Measurements from ENCODE around the gene USP24. TPM values are rescaled to one million over a fixed set of nuclear protein-coding genes. Genes with fewer than 3 reads are reported as not detected.

USP24 gene
- total RNA-seq, 1 experiment from 2014 or later = 35.3 TPM

DNA sequence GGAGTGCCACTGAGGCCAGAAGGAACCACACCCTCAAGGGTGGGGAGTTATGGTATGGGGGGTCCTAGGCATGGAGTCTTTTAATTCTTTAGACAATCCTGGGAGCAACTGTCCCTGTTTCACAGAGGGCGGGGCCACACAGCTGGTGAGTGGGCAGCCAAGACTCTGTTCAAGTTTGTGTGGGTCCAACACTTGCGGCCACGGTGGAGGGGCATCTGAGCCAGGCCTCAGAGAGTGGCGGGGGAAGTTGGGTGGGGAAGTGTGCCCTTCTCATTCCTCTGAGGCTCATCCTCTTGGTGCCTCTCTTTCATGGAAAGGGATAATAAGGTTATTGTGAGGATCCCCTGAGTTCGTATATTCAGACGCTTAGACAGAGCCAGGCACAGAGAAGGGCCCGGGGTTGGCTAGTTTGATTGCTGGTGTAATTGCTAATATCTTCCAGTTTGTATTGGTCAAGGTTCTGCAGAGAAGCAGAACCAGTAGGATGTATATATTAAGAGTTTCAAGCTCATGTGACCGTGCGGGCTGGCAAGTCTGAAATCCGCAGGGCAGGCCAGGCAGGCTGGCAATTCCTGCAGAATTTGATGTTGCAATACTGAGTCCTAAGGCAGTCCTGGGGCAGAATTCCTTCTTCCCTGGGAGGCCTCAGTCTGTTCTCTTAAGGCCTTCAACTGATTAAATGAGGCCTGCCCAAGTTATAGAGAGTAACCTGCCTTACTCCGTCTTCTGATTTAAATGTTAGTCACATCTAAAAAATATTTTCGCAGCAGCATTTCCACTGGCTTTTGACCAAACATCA, 159.9 kb downstream of the USP24 start:
- Histone ChIP-seq H3K79me1 (ENCODE audit: insufficient read depth, low read depth, low read length, poor library complexity, severe bottlenecking) (no peaks in the 10 kb centered on the region), H3K4ac (ENCODE audit: low read depth, low read length) (no peak overlapping the region), H3K4me2 (ENCODE audit: insufficient read depth, insufficient read length, low read length) (no peak overlapping the region), H3K23ac (ENCODE audit: insufficient read length, low read depth, low read length) (no peak overlapping the region), H4K5ac (ENCODE audit: insufficient read length, low read depth, low read length) (no peak overlapping the region), H2AFZ (ENCODE audit: low read length) (no peak overlapping the region), H3T11ph (ENCODE audit: low read length) (no peak overlapping the region), H3K18ac (ENCODE audit: insufficient read length, low read depth, low read length) (no peak overlapping the region), H3K27me3 (ENCODE audit: insufficient read depth, low read length) (no peaks in the 10 kb centered on the region), H3K14ac (ENCODE audit: insufficient read depth, low read length) (no peak overlapping the region), H2BK5ac (ENCODE audit: insufficient read length, low read length) (no peak overlapping the region), H4K8ac (replicated peaks; ENCODE audit: insufficient read length, low read depth, low read length) (no peak overlapping the region), H2BK120ac (ENCODE audit: low read depth, low read length, poor library complexity, severe bottlenecking) (no peak overlapping the region), H3K56ac (ENCODE audit: insufficient read length, low read depth, low read length) (no peak overlapping the region), H4K20me1 (ENCODE audit: control insufficient read depth, insufficient read depth, insufficient read length) (peaks cover 4% of the 10 kb centered on the region), H3K4me1 (ENCODE audit: insufficient read depth, low read length) (no peaks in the 10 kb centered on the region), H2BK12ac (ENCODE audit: insufficient read length, low read depth, low read length) (no peak overlapping the region), H3K9ac (ENCODE audit: extremely low read depth, insufficient read length, low read length) (no peak overlapping the region), H3K23me2 (ENCODE audit: insufficient read length, low read depth, low read length, poor library complexity, severe bottlenecking) (no peaks in the 10 kb centered on the region), H3K79me2 (ENCODE audit: insufficient read depth, low read length) (no peaks in the 10 kb centered on the region), H4K91ac (ENCODE audit: insufficient read length, low read depth, low read length) (no peak overlapping the region), H2AK5ac (ENCODE audit: insufficient read length, low read length) (no peak overlapping the region), H3K9me3 (ENCODE audit: control insufficient read depth, low read depth, low read length) (no peaks in the 10 kb centered on the region), H2BK20ac (ENCODE audit: low read depth, low read length, poor library complexity, severe bottlenecking) (no peak overlapping the region), H3K27ac (ENCODE audit: insufficient read length, low read depth, low read length) (no peak overlapping the region), H2BK15ac (ENCODE audit: low read depth, low read length) (no peak overlapping the region)
- no peaks in the 10 kb centered on the region for H3K27me3 Mint-ChIP-seq (ENCODE audit: low read depth)
- H3K4me1 Mint-ChIP-seq = no peaks in the 10 kb centered on the region
- no peaks in the 10 kb centered on the region for H3K9me3 Mint-ChIP-seq
- H3K36me3 Mint-ChIP-seq (ENCODE audit: insufficient read depth in 1 of 3, low read depth in 3 of 3) = peaks cover 18 to 63% (median 36%) of the 10 kb centered on the region in 3 experiments; a peak in 6 of 7 replicates
- WGBS (ENCODE audit: extremely low coverage, insufficient read length, low lambda C conversion rate) = no CpG with 5 or more reads among the region's 12 CpGs
- TF ChIP-seq, protein P1, sequence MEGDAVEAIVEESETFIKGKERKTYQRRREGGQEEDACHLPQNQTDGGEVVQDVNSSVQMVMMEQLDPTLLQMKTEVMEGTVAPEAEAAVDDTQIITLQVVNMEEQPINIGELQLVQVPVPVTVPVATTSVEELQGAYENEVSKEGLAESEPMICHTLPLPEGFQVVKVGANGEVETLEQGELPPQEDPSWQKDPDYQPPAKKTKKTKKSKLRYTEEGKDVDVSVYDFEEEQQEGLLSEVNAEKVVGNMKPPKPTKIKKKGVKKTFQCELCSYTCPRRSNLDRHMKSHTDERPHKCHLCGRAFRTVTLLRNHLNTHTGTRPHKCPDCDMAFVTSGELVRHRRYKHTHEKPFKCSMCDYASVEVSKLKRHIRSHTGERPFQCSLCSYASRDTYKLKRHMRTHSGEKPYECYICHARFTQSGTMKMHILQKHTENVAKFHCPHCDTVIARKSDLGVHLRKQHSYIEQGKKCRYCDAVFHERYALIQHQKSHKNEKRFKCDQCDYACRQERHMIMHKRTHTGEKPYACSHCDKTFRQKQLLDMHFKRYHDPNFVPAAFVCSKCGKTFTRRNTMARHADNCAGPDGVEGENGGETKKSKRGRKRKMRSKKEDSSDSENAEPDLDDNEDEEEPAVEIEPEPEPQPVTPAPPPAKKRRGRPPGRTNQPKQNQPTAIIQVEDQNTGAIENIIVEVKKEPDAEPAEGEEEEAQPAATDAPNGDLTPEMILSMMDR (conservative IDR thresholded peaks at IDR 0.05) = no peak
- H3K4me3 Mint-ChIP-seq = no peak overlapping the region
- peak overlapping the region in 1 of 3 experiments; percentile 81; a peak in 1 of 7 replicates for H3K27ac Mint-ChIP-seq
- DNase-seq = peak; percentile 22

Data from H9 (cell line).